Parathyroid adenoma (tissue), 2 donors: ENCODE measurements around the gene NME4.

ENCODE experiments used
- H2AFZ ChIP-seq: fragments of 300-600 bp; sonication (generic); one replicate; pipeline ENCODE4 v1.7.0; 2017; ENCODE audit warnings: antibody characterized with exemption, mild to moderate bottlenecking
- H3K27ac ChIP-seq: fragments of 300-600 bp; sonication (generic); one replicate; pipeline ENCODE4 v1.7.0; 2017
- H3K27me3 ChIP-seq: fragments of 300-600 bp; sonication (generic); one replicate; pipeline ENCODE4 v1.7.0; 2017; ENCODE audit warnings: low read length; ENCODE audit not compliant: control insufficient read depth, insufficient read depth
- H3K36me3 ChIP-seq: fragments of 300-600 bp; sonication (generic); one replicate; pipeline ENCODE4 v1.7.0; 2017; ENCODE audit warnings: low read length; ENCODE audit not compliant: control insufficient read depth, insufficient read depth
- H3K4me1 ChIP-seq: fragments of 300-600 bp; sonication (generic); one replicate; pipeline ENCODE4 v1.7.0; 2017; ENCODE audit warnings: control low read depth
- H3K4me2 ChIP-seq: fragments of 300-600 bp; sonication (generic); one replicate; pipeline ENCODE4 v1.7.0; 2017; ENCODE audit warnings: low read length
- H3K4me3 ChIP-seq: fragments of 300-600 bp; sonication (generic); one replicate; pipeline ENCODE4 v1.7.0; 2017; ENCODE audit warnings: low read depth, low read length
- H3K79me2 ChIP-seq: fragments of 300-600 bp; sonication (generic); one replicate; pipeline ENCODE4 v1.7.0; 2017; ENCODE audit warnings: control low read depth
- H3K9ac ChIP-seq: fragments of 300-600 bp; sonication (generic); one replicate; pipeline ENCODE4 v1.7.0; 2017; ENCODE audit warnings: mild to moderate bottlenecking
- H3K9me3 ChIP-seq: fragments of 300-600 bp; sonication (generic); one replicate; pipeline ENCODE4 v1.7.0; 2017; ENCODE audit warnings: low read length; ENCODE audit not compliant: control insufficient read depth
- TF ChIP-seq, protein P1 (sequence below): fragments of 300-600 bp; sonication (generic); IDR thresholded peaks from one replicate; pipeline ENCODE4 v1.7.0; 2017; ENCODE audit warnings: antibody characterized with exemption, mild to moderate bottlenecking
- donor health status: primary hyperparathyroidism.

Gene NME4

DNA sequence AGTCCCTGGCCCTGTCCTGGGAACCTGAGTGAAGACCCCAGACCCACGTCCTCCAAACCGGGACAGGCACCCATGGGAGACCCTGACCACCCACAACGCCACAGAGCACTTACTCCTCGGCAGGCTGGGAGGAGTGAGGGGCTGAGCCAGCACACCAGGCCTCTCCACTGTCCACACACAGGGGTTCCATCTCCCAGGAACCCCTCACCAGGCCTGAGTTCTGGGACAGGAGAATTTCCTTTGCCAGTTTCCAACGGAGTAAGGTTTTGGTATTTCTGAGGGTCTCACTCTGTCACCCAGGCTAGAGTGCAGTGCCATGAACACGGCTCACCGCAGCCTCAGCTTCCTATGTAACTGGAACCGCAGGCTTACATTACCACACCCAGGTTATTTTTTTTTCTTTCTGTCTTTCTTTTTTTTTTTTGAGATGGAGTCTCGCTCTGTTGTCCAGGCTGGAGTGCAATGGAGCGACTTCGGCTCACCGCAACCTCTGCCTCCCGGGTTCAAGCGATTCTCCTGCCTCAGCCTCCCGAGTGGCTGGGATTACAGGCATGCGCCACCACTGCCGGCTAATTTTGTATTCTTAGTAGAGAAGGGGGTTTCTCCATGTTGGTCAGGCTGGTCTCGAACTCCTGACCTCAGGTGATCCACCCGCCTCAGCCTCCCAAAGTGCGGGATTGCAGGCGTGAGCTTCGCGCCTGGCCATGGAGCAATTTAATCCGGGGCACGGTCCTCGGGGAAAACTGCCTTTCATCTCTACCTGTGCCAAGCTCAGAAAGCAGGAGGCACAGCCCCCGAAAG is 16.8 kb upstream of the NME4 start:
- Histone ChIP-seq H3K27me3 (no peaks in the 10 kb centered on the region), H3K9me3 (no peaks in the 10 kb centered on the region), H3K27ac (peak overlapping the region; percentile 46), H3K36me3 (no peaks in the 10 kb centered on the region), H3K4me1 (peaks cover 18% of the 10 kb centered on the region), H3K4me2 (peak overlapping the region; percentile 93), H3K4me3 (peak overlapping the region; percentile 66), H2AFZ (no peak overlapping the region), H3K9ac (no peak overlapping the region), H3K79me2 (peaks cover 5% of the 10 kb centered on the region)
- TF ChIP-seq, protein P1, sequence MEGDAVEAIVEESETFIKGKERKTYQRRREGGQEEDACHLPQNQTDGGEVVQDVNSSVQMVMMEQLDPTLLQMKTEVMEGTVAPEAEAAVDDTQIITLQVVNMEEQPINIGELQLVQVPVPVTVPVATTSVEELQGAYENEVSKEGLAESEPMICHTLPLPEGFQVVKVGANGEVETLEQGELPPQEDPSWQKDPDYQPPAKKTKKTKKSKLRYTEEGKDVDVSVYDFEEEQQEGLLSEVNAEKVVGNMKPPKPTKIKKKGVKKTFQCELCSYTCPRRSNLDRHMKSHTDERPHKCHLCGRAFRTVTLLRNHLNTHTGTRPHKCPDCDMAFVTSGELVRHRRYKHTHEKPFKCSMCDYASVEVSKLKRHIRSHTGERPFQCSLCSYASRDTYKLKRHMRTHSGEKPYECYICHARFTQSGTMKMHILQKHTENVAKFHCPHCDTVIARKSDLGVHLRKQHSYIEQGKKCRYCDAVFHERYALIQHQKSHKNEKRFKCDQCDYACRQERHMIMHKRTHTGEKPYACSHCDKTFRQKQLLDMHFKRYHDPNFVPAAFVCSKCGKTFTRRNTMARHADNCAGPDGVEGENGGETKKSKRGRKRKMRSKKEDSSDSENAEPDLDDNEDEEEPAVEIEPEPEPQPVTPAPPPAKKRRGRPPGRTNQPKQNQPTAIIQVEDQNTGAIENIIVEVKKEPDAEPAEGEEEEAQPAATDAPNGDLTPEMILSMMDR: no peak

DNA sequence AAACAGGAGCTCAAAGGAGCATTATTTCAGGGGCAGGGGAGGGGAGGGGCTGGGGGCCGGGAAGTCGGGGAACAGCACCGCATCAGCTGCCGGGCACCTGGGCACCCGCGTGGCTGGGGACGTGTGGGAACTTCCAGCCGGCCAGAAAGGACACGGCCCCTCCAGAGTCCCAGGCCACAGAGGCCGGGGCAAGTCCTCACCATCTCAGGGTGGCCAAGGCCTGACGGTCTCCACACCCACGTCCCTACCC is 16.3 kb upstream of the NME4 start:
- Histone ChIP-seq H3K27me3 (no peaks in the 10 kb centered on the region), H3K4me2 (peak overlapping the region; percentile 93), H2AFZ (peak overlapping the region; percentile 58), H3K36me3 (no peaks in the 10 kb centered on the region), H3K9ac (peak overlapping the region; percentile 43), H3K79me2 (peaks cover 5% of the 10 kb centered on the region), H3K27ac (no peak overlapping the region), H3K4me3 (peak overlapping the region; percentile 66), H3K4me1 (peaks cover 18% of the 10 kb centered on the region), H3K9me3 (no peaks in the 10 kb centered on the region)
- TF ChIP-seq, protein P1: no peak

DNA sequence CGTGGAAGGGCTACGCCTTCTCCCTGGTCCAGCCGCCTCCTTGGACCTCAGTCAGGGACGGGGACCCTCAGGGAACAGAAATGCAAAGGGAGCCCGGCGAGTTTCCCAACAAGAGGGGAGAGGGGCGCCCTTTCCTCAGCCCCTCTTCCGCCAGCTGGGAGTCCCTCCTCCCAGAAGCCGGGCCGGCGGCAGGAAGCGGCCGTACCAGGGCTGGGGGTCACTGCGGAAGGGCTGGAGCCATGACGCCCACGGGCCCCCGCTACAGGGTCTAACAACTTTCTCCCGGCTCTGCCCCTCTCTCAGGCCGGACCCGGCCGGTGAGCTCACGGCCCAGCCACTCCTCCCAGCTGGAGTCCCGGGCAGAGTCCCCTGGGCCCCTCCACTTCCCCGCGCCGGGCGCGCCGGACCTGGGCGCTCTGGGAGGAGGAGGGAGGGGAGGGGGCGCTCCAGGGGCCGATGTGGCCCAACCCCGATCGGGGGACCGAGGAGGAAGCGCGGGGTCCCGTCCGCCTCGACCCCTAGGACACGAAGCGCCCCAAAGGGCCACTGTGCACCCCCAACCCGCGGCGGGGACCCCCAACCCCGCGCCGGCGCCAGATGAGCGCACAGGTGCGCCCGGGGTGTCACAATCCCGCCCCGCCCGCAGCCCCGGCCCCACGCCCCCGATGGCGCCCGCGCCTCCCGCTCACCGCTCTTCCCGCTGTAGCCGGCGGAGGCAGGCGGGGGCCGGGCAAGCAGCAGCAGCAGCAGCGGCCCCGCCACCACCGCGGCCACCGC is 15.8 kb upstream of the NME4 start:
- TF ChIP-seq, protein P1: no peak
- Histone ChIP-seq H3K4me1 (peaks cover 18% of the 10 kb centered on the region), H3K27me3 (no peaks in the 10 kb centered on the region), H3K4me2 (peak overlapping the region; percentile 93), H3K79me2 (peaks cover 5% of the 10 kb centered on the region), H3K27ac (peak overlapping the region; percentile 20), H3K9ac (peak overlapping the region; percentile 43), H3K9me3 (no peaks in the 10 kb centered on the region), H3K36me3 (no peaks in the 10 kb centered on the region), H3K4me3 (peak overlapping the region; percentile 66), H2AFZ (peak overlapping the region; percentile 58)

DNA sequence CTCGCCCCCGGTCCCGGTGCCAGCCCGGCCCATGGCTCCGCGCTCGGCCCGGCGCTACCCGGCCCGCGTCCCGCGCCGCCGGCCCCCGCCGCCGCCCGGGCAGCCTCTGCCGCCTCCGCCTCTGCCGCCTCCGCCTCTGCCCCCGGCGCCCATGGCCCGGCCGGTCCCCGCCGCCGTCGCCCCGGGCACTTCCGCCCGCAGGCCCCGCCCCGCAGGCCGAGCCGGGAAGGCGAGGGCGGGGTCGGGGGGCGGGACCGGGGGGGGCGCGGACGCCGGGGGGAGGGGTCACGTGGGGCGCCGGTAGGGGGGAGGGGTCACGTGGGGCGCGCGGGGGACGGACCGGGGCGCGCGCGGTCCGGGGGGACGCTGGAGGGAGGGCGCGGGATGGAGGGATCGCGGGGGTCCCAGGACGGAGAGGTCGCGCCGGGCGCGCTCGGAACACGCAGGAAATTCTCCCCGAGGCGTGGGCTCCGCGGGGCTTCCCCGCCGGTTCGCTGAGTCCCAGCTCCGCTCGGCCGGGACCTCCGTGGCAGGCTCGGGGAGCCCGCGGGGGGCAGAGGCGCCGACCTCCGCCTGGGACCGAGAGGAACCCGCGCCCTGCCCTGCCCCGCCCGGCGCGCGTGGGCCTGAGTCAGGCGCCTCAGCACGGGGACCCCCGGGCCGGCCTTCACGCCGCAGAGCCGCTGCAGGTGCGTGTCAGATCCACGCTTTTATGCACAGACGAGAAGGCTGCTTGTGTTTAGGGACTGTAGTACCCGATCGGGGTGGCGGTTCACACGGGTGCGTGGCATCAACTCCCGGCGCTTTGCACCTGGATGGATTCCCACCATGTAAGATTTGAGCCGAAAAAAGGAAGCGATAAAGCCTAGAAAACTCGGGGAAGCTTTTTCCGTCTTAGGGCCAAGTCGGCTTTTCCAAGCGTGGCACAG is 14.9 kb upstream of the NME4 start, which contains the start of gene PGAP6:
PGAP6 (minus strand) TSS at position 190 of the 929 bp plus-strand sequence; CDS start at position 33, 157 bp downstream.
- Histone ChIP-seq H3K27ac (peak within 1 kb of the TSS; percentile 71), H3K4me3 (peak within 1 kb of the TSS; percentile 83), H3K9ac (peak within 1 kb of the TSS; percentile 43), H3K4me1 (peaks cover 18% of the 10 kb centered on the region), H3K9me3 (no peaks in the 10 kb centered on the region), H3K4me2 (peak within 1 kb of the TSS; percentile 93), H3K79me2 (peaks cover 5% of the 10 kb centered on the region), H3K36me3 (no peaks in the 10 kb centered on the region), H2AFZ (peak within 1 kb of the TSS; percentile 89), H3K27me3 (no peaks in the 10 kb centered on the region)
- TF ChIP-seq, protein P1: no peak
